Peyer's patch (tissue), 4 donors: ENCODE data around the gene DDX10. TPM values are rescaled to one million over a fixed set of nuclear protein-coding genes. Genes with fewer than 3 reads are reported as not detected.

Experiments used
- DNase-seq, 3 donors: peaks; one replicate each; pipeline ENCODE4 v3.0.0-alpha.2; 2017 to 2019
- H3K27ac ChIP-seq, 4 donors: fragments of 200-600 bp; sonication (generic); one replicate each; pipeline ENCODE4 v1.5.1; 2016 to 2019
- H3K27me3 ChIP-seq, 2 donors: fragments of 200-600 bp; sonication (generic); one replicate each; pipeline ENCODE4 v1.5.1; 2019
- H3K36me3 ChIP-seq, 3 donors: fragments of 200-600 bp; sonication (generic); one replicate each; pipeline ENCODE4 v1.5.1; 2016 to 2019
- H3K4me1 ChIP-seq, 4 donors: fragments of 200-600 bp; sonication (generic); one replicate each; pipeline ENCODE4 v1.5.1; 2016 to 2019
- H3K4me3 ChIP-seq, 4 donors: fragments of 200-600 bp; sonication (generic); 1 replicate in 3 of 4; 2 replicates in 1 of 4; pipeline ENCODE4 v1.5.1; 2016 to 2019; ENCODE audit warnings: mild to moderate bottlenecking in 1 of 4
- H3K9me3 ChIP-seq, 4 donors: fragments of 200-600 bp; sonication (generic); one replicate each; pipeline ENCODE4 v1.5.1; 2016 to 2019; ENCODE audit warnings: mild to moderate bottlenecking in 1 of 4
- CTCF ChIP-seq, 6 experiments: fragments of 450-650 bp in 4 of 6; fragments of 200-600 bp in 2 of 6; sonication (generic) in 1 of 6; IDR thresholded peaks; one replicate each; pipeline ENCODE4 v1.5.1; 2017 to 2019; ENCODE audit warnings: antibody characterized with exemption in 6 of 6, mild to moderate bottlenecking in 3 of 6, moderate library complexity in 1 of 6
- POLR2A ChIP-seq, 2 donors: fragments of 450-650 bp; IDR thresholded peaks; one replicate each; pipeline ENCODE4 v1.5.1; 2017; ENCODE audit warnings: antibody characterized with exemption in 2 of 2, mild to moderate bottlenecking in 2 of 2, moderate library complexity in 2 of 2
- total RNA-seq, 4 donors: library from RNA; depleted of rRNA; stranded (reverse); fragments of >200 nt; gene quantifications; one replicate each; pipeline ENCODE4 v1.1.0, GENCODE V29; 2016

DDX10 gene
- total RNA-seq, 4 donors from 2014 or later = 3.9 to 38.0 (median 16.5) TPM

DNA sequence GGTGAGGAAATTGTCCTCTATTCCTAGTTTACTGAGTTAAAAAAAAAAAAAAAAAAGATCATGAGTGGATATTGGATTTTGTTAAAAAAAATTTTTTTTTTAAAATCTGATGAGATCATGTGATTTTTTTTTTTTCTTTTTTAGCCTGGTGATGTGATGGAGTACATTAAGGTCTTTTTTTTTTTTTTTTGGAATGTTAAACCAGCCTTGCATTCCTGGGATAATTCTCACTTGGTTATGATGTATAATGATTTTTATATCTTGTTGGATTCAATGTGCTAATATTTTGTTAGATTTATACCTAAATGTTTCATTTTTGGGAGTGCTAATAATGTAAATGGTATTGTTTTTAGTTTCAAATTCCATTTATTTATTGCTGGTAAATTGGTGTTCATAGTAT, 43.3 kb downstream of the DDX10 start:
- DNase-seq = no peak
- Histone ChIP-seq H3K27ac (no peak overlapping the region), H3K27me3 (no peaks in the 10 kb centered on the region), H3K36me3 (peaks cover 0 to 32% (median 0%) of the 10 kb centered on the region in 3 donors), H3K4me1 (no peaks in the 10 kb centered on the region), H3K9me3 (peaks cover 0 to 5% (median 0%) of the 10 kb centered on the region in 4 donors), H3K4me3 (no peak overlapping the region)
- no peak for TF ChIP-seq POLR2A (IDR thresholded peaks at IDR 0.05)

GRCh38 chr11:108709741-108710140, 44.9 kb downstream of the DDX10 start:
- H3K9me3 ChIP-seq = peaks cover 0 to 5% (median 0%) of the 10 kb centered on the region in 4 donors
- no peak for DNase-seq
- H3K27ac ChIP-seq = no peak overlapping the region
- no peaks in the 10 kb centered on the region for H3K4me1 ChIP-seq
- no peak for TF ChIP-seq POLR2A (IDR thresholded peaks at IDR 0.05)
- TF ChIP-seq CTCF (IDR thresholded peaks at IDR 0.05) = no peak
- no peaks in the 10 kb centered on the region for H3K27me3 ChIP-seq
- H3K36me3 ChIP-seq = peaks cover 0 to 32% (median 0%) of the 10 kb centered on the region in 3 donors
- H3K4me3 ChIP-seq = no peak overlapping the region

- no peak for DNase-seq
- no peak overlapping the region for H3K4me3 ChIP-seq
- peaks cover 0 to 26% (median 0%) of the 10 kb centered on the region in 3 donors for H3K36me3 ChIP-seq
- H3K27ac ChIP-seq = no peak overlapping the region
- no peaks in the 10 kb centered on the region for H3K4me1 ChIP-seq
- peaks cover 0 to 5% (median 0%) of the 10 kb centered on the region in 4 donors for H3K9me3 ChIP-seq
- no peak for TF ChIP-seq POLR2A (IDR thresholded peaks at IDR 0.05)
- no peak for TF ChIP-seq CTCF (IDR thresholded peaks at IDR 0.05)
- no peaks in the 10 kb centered on the region for H3K27me3 ChIP-seq
Observed at GRCh38 chr11:108713076-108713790, 48.4 kb downstream of the DDX10 start.

DNA sequence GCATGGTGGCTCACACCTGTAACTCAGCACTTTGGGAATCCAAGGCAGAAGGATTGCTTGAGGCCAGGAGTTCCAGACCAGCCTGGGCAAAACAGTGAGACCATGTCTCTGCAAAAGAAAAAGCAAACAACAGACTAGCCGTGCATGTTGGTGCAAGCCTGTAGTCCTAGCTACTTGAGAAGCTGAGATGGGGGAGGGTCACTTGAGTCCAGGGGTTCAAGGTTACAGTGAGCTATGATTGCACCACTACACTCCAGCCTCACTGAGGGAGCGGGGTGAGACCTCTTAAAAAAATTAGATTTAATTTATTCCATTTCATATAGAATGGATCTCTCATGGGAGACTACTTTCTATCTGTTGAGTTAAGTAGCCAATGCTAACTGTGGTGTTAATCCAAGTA, 50.4 kb downstream of the DDX10 start:
- Histone ChIP-seq H3K4me1 (no peaks in the 10 kb centered on the region), H3K9me3 (no peaks in the 10 kb centered on the region), H3K27me3 (no peaks in the 10 kb centered on the region), H3K36me3 (peaks cover 0 to 19% (median 0%) of the 10 kb centered on the region in 3 donors), H3K4me3 (no peak overlapping the region), H3K27ac (no peak overlapping the region)
- TF ChIP-seq POLR2A (IDR thresholded peaks at IDR 0.05) (no peak), CTCF (IDR thresholded peaks at IDR 0.05) (no peak)
- no peak for DNase-seq

GRCh38 chr11:108718466-108718865, 53.6 kb downstream of the DDX10 start:
- H3K27me3 ChIP-seq = no peaks in the 10 kb centered on the region
- peaks cover 0 to 29% (median 0%) of the 10 kb centered on the region in 3 donors for H3K36me3 ChIP-seq
- H3K27ac ChIP-seq = no peak overlapping the region
- no peaks in the 10 kb centered on the region for H3K4me1 ChIP-seq
- TF ChIP-seq POLR2A (IDR thresholded peaks at IDR 0.05) = no peak
- TF ChIP-seq CTCF (IDR thresholded peaks at IDR 0.05) = no peak
- no peaks in the 10 kb centered on the region for H3K9me3 ChIP-seq
- no peak overlapping the region for H3K4me3 ChIP-seq
- DNase-seq = no peak

GRCh38 chr11:108724974-108725689, 60.3 kb downstream of the DDX10 start:
- H3K4me1 ChIP-seq = no peaks in the 10 kb centered on the region
- no peak overlapping the region for H3K27ac ChIP-seq
- no peaks in the 10 kb centered on the region for H3K27me3 ChIP-seq
- no peak for DNase-seq
- H3K36me3 ChIP-seq = peaks cover 0 to 16% (median 0%) of the 10 kb centered on the region in 3 donors
- TF ChIP-seq POLR2A (IDR thresholded peaks at IDR 0.05) (no peak), CTCF (IDR thresholded peaks at IDR 0.05) (no peak)
- no peaks in the 10 kb centered on the region for H3K9me3 ChIP-seq
- no peak overlapping the region for H3K4me3 ChIP-seq
